Kidney (tissue), 14 donors: ENCODE data around the gene PCBP4. TPM values are rescaled to one million over a fixed set of nuclear protein-coding genes. Genes with fewer than 3 reads are reported as not detected.

Experiments
- DNase-seq, 5 donors: peaks; one replicate each; pipeline ENCODE4 v3.0.0-alpha.2; 2013 to 2020
- FAIRE-seq: peaks from 2 replicates; lab custom pipeline; 2012; peaks lifted over from hg19 to GRCh38; lab: Jason Lieb, UNC
- H3K27ac ChIP-seq, 2 donors: one replicate each; pipeline ENCODE4 v1.7.0; 2013; ENCODE audit warnings: low read depth in 2 of 2, low read length in 2 of 2, inconsistent platforms in 1 of 2
- H3K27me3 ChIP-seq: one replicate; pipeline ENCODE4 v1.7.1; 2013; ENCODE audit warnings: low read length, inconsistent platforms; ENCODE audit not compliant: control insufficient read depth, insufficient read depth
- H3K36me3 ChIP-seq, 3 donors: one replicate each; pipeline versions ENCODE4 v1.7.0 to v1.7.1; 2013; ENCODE audit warnings: low read length in 3 of 3, control low read depth in 1 of 3, inconsistent platforms in 1 of 3; ENCODE audit not compliant: insufficient read depth in 3 of 3, control insufficient read depth in 2 of 3
- H3K4me1 ChIP-seq, 3 donors: one replicate each; pipeline versions ENCODE4 v1.7.0 to v1.7.1; 2013; ENCODE audit warnings: low read length in 3 of 3, inconsistent platforms in 1 of 3, low read depth in 1 of 3; ENCODE audit not compliant: control insufficient read depth in 2 of 3, insufficient read depth in 2 of 3
- H3K4me3 ChIP-seq, 3 donors: one replicate each; pipeline versions ENCODE4 v1.7.0 to v1.8.1; 2013; ENCODE audit warnings: low read length in 3 of 3, control low read depth in 1 of 3, inconsistent platforms in 1 of 3
- H3K9ac ChIP-seq, 3 donors: one replicate each; pipeline versions ENCODE4 v1.7.0 to v1.7.1; 2013; ENCODE audit warnings: low read length in 3 of 3, control low read depth in 1 of 3, inconsistent platforms in 1 of 3
- H3K9me3 ChIP-seq, 3 donors: one replicate each; pipeline versions ENCODE4 v1.7.0 to v1.7.1; 2013; ENCODE audit warnings: low read length in 3 of 3, control low read depth in 1 of 3, inconsistent platforms in 1 of 3; ENCODE audit not compliant: control insufficient read depth in 2 of 3, insufficient read depth in 1 of 3
- CTCF ChIP-seq: IDR thresholded peaks from 3 replicates; pipeline ENCODE4 v1.5.1; 2012; ENCODE audit warnings: mild to moderate bottlenecking, moderate library complexity, borderline replicate concordance; ENCODE audit not compliant: insufficient read depth; ENCODE audit errors: extremely low read depth
- intact Hi-C: fragments of 100-400 bp; cut with DNase I; formaldehyde crosslinking; loops from one replicate; pipeline ENCODE4 v1.11.1; 2022
- polyA plus RNA-seq: library from polyadenylated mRNA; stranded (reverse); fragments of 350-450 nt; fragmentation: Illumina TruSeq; extraction: RNeasy Lipid Tissue Mini Kit (QIAGEN cat#74804); gene quantifications from one replicate; pipeline ENCODE4 v1.2.3, GENCODE V29; 2014; ENCODE audit warnings: low read depth, low replicate concordance; ENCODE audit not compliant: insufficient read depth
- total RNA-seq: library from RNA; stranded (reverse); fragmentation: NEBNext Ultra II Directional; extraction: Animal tissue kit (Norgen Biotek cat#: 25700); gene quantifications from one replicate; pipeline ENCODE4 v1.2.1, GENCODE V29; 2021
- donor health status: control.
- donor health status: control.
- donor health status: control.
- donor health status: control.
- donor health status: control.
- donor health status: DM: yes; HTN: yes; CAD: no.
- donor health status: Normal renal cell carcinoma (clear cell type).

Gene PCBP4
- total and polyA plus RNA-seq, 2 donors from 2014 or later: 31.7 to 34.0 TPM

GRCh38 chr3:51927061-51927977 lies 39.9 kb downstream of the PCBP4 start:
- Histone ChIP-seq H3K9ac (no peak overlapping the region), H3K9me3 (no peaks in the 10 kb centered on the region), H3K4me1 (no peaks in the 10 kb centered on the region), H3K27ac (no peak overlapping the region), H3K4me3 (no peak overlapping the region), H3K36me3 (no peaks in the 10 kb centered on the region), H3K27me3 (no peaks in the 10 kb centered on the region)
- DNase-seq (no peak), FAIRE-seq (no peak)
- no peak for TF ChIP-seq CTCF
- intact Hi-C loops: no loop called here

GRCh38 chr3:51921081-51921578 lies 46.1 kb downstream of the PCBP4 start:
- no peak for FAIRE-seq
- H3K36me3 ChIP-seq: no peaks in the 10 kb centered on the region

GRCh38 chr3:51916418-51916817 lies 50.8 kb downstream of the PCBP4 start:
- Histone ChIP-seq H3K27me3 (no peaks in the 10 kb centered on the region), H3K36me3 (no peaks in the 10 kb centered on the region), H3K9me3 (no peaks in the 10 kb centered on the region), H3K9ac (no peak overlapping the region), H3K27ac (no peak overlapping the region), H3K4me1 (no peaks in the 10 kb centered on the region), H3K4me3 (no peak overlapping the region)
- TF ChIP-seq CTCF: no peak
- intact Hi-C loops: no loop called here
- DNase-seq: no peak
- FAIRE-seq: no peak

More at GRCh38 chr3:51921081-51921578, 46.1 kb downstream of the PCBP4 start:
- Histone ChIP-seq H3K27ac (no peak overlapping the region), H3K27me3 (no peaks in the 10 kb centered on the region), H3K9me3 (no peaks in the 10 kb centered on the region), H3K4me3 (no peak overlapping the region), H3K4me1 (no peaks in the 10 kb centered on the region), H3K9ac (no peak overlapping the region)
- no peak for DNase-seq
- intact Hi-C loops: no loop called here
- no peak for TF ChIP-seq CTCF
